Prostate gland (tissue), 2 donors: Measurements from ENCODE around the gene IQGAP2. TPM values are rescaled to one million over a fixed set of nuclear protein-coding genes. Genes with fewer than 3 reads are reported as not detected.

Source experiments
- DNase-seq: peaks from one replicate; pipeline ENCODE4 v3.0.0-alpha.2; 2019; ENCODE audit warnings: low spot score
- H3K27ac ChIP-seq, 2 donors: fragments of 200-600 bp; sonication (generic); 2 replicates each; pipeline ENCODE4 v1.5.1; 2017 to 2019
- H3K27me3 ChIP-seq: fragments of 200-600 bp; sonication (generic); replicated peaks from 2 replicates; pipeline ENCODE4 v1.5.1; 2019; ENCODE audit not compliant: insufficient read depth
- H3K36me3 ChIP-seq, 2 donors: fragments of 200-600 bp; sonication (generic); 1 replicate in 1 of 2; 2 replicates in 1 of 2; pipeline versions ENCODE4 v1.5.1 to v1.8.1; 2017 to 2019
- H3K4me1 ChIP-seq: fragments of 200-600 bp; sonication (generic); replicated peaks from 2 replicates; pipeline ENCODE4 v1.5.1; 2019
- H3K4me3 ChIP-seq, 2 donors: fragments of 200-600 bp; sonication (generic); 2 replicates each; pipeline ENCODE4 v1.5.1; 2017 to 2019
- H3K9me3 ChIP-seq: fragments of 200-600 bp; sonication (generic); 2 replicates; pipeline ENCODE4 v1.5.1; 2017
- POLR2A ChIP-seq: fragments of 450-650 bp; IDR thresholded peaks from one replicate; pipeline ENCODE4 v1.6.1; 2016; ENCODE audit warnings: antibody characterized with exemption, mild to moderate bottlenecking
- POLR2AphosphoS5 ChIP-seq: sonication (generic); formaldehyde crosslinking; IDR thresholded peaks from one replicate; pipeline ENCODE4 v1.6.1; 2017; ENCODE audit warnings: antibody characterized with exemption
- WGBS: methylation state at CpG from one replicate; pipeline ENCODE4 v1.1.5; 2018; 5-methylcytosine and 5-hydroxymethylcytosine counted together
- intact Hi-C: fragments of 100-400 bp; cut with DNase I; formaldehyde crosslinking; loops from one replicate; pipeline ENCODE4 v1.14.2; 2022
- total RNA-seq, 2 donors: library from RNA; depleted of rRNA; stranded (reverse); fragments of >200 nt; gene quantifications; one replicate each; pipeline ENCODE4 v1.1.0, GENCODE V29; 2016
- TF ChIP-seq, protein P1 (sequence below), 4 experiments: fragments of 200-600 bp in 2 of 4; fragments of 450-650 bp in 2 of 4; sonication (generic) in 2 of 4; IDR thresholded peaks; 1 replicate in 3 of 4; 2 replicates in 1 of 4; pipeline ENCODE4 v1.5.1; 2016 to 2019; ENCODE audit warnings: antibody characterized with exemption in 4 of 4, mild to moderate bottlenecking in 2 of 4, moderate library complexity in 2 of 4

Gene IQGAP2
- total RNA-seq, 2 donors from 2014 or later, result 41.5 to 64.9 TPM

DNA sequence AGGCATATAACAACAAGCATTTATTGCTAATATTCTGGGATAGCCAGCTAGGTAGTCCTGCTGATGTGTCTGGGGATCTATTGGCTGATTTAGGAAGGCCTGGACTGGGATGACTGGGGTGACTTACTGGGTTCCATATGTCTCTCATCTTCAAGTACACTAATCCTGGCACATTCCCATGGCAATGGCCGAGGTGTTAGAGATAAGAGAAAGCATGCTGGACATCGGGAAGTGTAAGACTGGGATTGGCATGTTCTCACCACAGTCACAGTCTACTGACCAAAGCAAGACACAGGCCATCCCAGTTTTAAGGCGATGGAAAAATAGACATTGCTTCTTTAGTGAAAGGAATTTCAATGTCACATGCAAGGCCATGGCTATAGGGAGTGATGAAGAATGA is 342.6 kb downstream of the IQGAP2 start:
- H3K27me3 ChIP-seq, result no peaks in the 10 kb centered on the region
- TF ChIP-seq POLR2AphosphoS5, result no peak
- TF ChIP-seq, protein P1, sequence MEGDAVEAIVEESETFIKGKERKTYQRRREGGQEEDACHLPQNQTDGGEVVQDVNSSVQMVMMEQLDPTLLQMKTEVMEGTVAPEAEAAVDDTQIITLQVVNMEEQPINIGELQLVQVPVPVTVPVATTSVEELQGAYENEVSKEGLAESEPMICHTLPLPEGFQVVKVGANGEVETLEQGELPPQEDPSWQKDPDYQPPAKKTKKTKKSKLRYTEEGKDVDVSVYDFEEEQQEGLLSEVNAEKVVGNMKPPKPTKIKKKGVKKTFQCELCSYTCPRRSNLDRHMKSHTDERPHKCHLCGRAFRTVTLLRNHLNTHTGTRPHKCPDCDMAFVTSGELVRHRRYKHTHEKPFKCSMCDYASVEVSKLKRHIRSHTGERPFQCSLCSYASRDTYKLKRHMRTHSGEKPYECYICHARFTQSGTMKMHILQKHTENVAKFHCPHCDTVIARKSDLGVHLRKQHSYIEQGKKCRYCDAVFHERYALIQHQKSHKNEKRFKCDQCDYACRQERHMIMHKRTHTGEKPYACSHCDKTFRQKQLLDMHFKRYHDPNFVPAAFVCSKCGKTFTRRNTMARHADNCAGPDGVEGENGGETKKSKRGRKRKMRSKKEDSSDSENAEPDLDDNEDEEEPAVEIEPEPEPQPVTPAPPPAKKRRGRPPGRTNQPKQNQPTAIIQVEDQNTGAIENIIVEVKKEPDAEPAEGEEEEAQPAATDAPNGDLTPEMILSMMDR (IDR thresholded peaks at IDR 0.05), result no peak
- no peak for TF ChIP-seq POLR2A
- no peaks in the 10 kb centered on the region for H3K36me3 ChIP-seq
- no peak overlapping the region for H3K4me3 ChIP-seq
- H3K27ac ChIP-seq, result no peak overlapping the region
- 78% methylated on average over 3 of the region's 3 CpGs for WGBS
- H3K4me1 ChIP-seq, result no peaks in the 10 kb centered on the region
- no peak for DNase-seq
- no peaks in the 10 kb centered on the region for H3K9me3 ChIP-seq
- intact Hi-C loops, result no loop called here

DNA sequence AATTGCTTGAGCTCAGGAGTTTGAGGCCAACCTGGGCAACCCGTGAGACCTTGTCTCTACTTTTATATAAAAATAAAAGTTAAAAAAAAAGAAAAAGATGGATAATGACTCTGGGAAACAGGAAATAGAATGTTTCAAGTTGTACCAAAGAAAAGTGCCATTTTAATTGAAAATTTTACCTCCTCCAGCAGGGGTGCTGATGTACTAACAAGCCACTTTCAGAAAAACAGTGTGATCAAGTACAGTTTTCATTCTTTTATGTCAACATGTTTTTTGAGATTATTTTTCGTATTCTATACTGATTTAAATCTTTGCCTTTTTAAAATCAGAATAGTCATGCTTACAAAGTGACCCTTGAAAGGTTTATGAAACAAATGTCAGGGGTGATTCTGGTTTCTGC is 343.6 kb downstream of the IQGAP2 start:
- H3K27ac ChIP-seq, result no peak overlapping the region
- WGBS, result 75% methylated on average over 2 of the region's 2 CpGs
- no peak for DNase-seq
- H3K4me3 ChIP-seq, result no peak overlapping the region
- H3K27me3 ChIP-seq, result no peaks in the 10 kb centered on the region
- H3K4me1 ChIP-seq, result no peaks in the 10 kb centered on the region
- TF ChIP-seq POLR2A (no peak), POLR2AphosphoS5 (no peak)
- TF ChIP-seq, protein P1 (IDR thresholded peaks at IDR 0.05), result no peak
- H3K9me3 ChIP-seq, result no peaks in the 10 kb centered on the region
- intact Hi-C loops, result no loop called here
- H3K36me3 ChIP-seq, result no peaks in the 10 kb centered on the region

DNA sequence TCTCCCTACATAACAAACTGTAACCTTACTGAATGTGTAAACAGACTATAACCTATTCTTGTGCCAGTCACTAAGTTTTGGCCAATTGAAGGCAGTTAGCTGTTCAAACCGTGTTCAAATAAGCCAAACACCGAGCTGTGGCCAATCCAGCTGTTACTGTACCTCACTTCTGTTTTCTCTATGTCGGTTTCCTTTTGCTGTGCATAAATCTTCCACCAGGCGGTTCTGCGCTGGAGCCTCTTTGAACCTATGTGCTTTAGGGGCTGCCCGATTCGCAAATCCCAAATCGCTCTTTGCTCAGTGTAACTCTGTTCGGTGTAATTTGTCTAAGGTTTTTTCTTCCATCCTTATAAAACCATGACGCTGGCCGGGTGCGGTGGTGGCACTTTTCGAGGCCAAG is 344.6 kb downstream of the IQGAP2 start:
- no peaks in the 10 kb centered on the region for H3K4me1 ChIP-seq
- H3K9me3 ChIP-seq, result no peaks in the 10 kb centered on the region
- H3K4me3 ChIP-seq, result no peak overlapping the region
- DNase-seq, result no peak
- no peaks in the 10 kb centered on the region for H3K27me3 ChIP-seq
- intact Hi-C loops, result no loop called here
- no peak overlapping the region for H3K27ac ChIP-seq
- no peaks in the 10 kb centered on the region for H3K36me3 ChIP-seq
- TF ChIP-seq, protein P1 (IDR thresholded peaks at IDR 0.05), result no peak
- TF ChIP-seq POLR2A (no peak), POLR2AphosphoS5 (no peak)
- WGBS, result 97% methylated on average over 13 of the region's 13 CpGs

DNA sequence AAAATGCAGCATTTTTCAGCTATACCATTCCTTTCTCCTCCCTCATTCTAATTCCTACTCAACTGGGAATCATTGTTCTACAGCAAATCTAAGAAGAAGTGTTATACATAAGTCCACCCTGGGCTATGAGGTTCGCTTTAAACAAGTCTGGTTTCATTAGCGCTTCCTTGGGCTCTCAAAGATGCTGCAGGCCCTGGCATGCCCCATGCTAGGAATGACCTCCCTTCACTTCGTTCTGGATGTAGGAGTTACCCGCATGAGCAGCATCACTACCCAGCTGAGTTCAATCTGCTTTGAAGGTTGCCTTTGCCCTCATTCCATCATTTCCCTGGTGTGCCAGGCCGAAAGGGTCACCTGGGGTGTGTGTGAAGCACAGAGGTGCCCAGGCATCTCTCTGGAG is 348.2 kb downstream of the IQGAP2 start:
- 71% methylated on average over 5 of the region's 5 CpGs for WGBS
- Histone ChIP-seq H3K4me3 (no peak overlapping the region), H3K4me1 (no peaks in the 10 kb centered on the region), H3K27me3 (no peaks in the 10 kb centered on the region), H3K9me3 (no peaks in the 10 kb centered on the region), H3K36me3 (no peaks in the 10 kb centered on the region), H3K27ac (no peak overlapping the region)
- intact Hi-C loops, result no loop called here
- DNase-seq, result no peak
- TF ChIP-seq POLR2A, result no peak
- TF ChIP-seq, protein P1 (IDR thresholded peaks at IDR 0.05), result no peak
- no peak for TF ChIP-seq POLR2AphosphoS5

DNA sequence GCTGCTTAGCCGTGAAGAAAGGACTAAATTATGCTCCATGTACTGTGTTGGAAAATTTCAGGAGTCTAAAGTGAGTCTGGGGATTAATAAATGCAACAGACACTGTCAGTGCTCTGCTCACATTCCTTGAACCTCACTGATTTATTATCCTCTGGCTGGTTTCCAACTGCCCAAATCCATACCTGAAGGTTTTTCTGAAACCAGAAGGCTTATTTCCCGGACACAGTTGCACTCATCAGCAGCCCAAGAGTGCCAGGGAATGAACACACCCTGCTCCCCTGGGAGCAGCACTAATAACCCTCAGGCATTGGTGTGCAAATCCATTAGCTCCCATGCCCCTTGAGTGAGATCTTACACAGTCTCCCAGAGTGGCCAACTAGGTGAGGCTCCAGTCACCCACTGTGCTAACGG is 351.6 kb downstream of the IQGAP2 start:
- 70% methylated on average over 3 of the region's 3 CpGs for WGBS
- Histone ChIP-seq H3K4me1 (no peaks in the 10 kb centered on the region), H3K27ac (no peak overlapping the region), H3K4me3 (no peak overlapping the region), H3K27me3 (no peaks in the 10 kb centered on the region), H3K9me3 (no peaks in the 10 kb centered on the region), H3K36me3 (no peaks in the 10 kb centered on the region)
- DNase-seq, result no peak
- intact Hi-C loops, result no loop called here
- no peak for TF ChIP-seq POLR2A
- no peak for TF ChIP-seq POLR2AphosphoS5
- TF ChIP-seq, protein P1 (IDR thresholded peaks at IDR 0.05), result no peak
